ACHN (cell line): ENCODE measurements around the gene NOL4L.

Source experiments
- DNase-seq: peaks from one replicate; pipeline ENCODE4 v3.0.0-alpha.2; 2015
- in situ Hi-C: cut with HindIII; loops from 2 replicates; pipeline ENCODE4 v1.10.0; 2017; ENCODE audit warnings: low sequenced_read_pairs, low pct_ligation_motif_present, low pct_unique_long_range_greater_than_20kb

NOL4L gene

DNA sequence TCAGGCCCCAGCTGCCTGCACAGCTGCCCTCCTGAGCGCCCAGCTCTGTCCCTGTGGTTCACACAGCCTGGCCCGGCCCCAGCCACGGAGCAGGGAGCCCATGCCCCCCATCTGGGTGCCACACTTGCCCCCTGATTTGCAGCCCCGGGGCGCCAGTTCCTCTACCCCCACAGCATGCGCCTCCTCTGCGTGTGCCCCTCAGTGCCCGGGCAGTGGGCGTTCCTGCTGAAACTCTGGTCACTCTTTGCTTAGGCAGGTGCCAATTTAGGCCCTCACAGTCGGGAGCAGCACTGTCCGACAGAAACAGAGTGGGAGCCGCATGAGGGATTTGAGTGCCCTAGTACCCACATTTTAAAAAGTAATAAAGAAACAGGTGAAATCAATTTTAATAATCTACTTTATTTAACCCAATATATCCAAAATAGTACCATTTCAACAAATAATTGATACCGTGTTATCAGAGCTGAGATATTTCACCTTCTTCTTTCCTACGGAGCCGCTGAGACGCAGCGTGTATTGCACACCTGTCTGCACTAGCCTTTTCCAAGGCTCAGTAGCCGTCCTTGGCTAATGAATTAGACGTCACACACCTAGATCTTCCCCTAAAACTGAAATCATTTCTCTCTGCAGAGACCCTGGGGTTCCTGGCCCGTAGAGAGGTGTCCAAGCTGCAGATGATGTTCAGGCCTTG, 120.6 kb downstream of the NOL4L start:
- in situ Hi-C loops, result no loop called here
- no peak for DNase-seq

DNA sequence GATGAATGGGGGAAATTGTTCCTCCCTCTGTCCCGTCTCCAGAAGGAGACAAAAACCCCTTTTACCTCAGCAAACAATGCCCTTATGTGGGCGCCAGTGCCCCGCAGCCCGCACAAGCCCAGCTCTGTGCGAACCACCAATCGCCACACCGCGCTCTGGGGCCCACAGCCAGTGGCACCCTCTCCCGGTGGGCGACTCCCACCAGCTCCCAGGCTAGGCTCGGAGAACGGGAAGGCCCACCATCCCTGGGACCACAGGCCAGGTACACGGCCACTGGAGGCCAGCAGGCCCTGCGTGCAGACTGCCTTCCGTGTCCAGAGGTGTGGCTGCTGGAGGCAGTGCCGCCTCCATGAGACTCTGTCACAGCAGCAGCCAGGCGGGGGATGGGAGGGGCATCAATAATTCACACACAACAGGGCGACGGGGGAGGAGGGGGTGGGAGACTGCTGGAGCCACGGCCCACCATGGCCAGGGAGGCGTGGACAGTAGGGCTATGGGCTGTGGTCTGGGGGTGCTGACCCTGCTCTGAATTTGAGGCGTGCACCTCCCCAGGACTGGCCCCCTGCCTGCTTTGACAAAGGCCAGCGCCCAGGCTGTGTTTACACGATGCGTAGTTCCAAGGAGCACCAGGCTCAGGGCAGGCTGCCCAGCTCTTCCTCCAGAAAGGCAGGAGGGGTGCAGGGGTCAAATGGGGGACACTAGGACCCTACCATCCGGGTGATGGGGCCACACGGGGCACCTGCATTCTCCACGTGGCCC, 121.3 kb downstream of the NOL4L start:
- DNase-seq, result no peak
- in situ Hi-C loops, result no loop called here

DNA sequence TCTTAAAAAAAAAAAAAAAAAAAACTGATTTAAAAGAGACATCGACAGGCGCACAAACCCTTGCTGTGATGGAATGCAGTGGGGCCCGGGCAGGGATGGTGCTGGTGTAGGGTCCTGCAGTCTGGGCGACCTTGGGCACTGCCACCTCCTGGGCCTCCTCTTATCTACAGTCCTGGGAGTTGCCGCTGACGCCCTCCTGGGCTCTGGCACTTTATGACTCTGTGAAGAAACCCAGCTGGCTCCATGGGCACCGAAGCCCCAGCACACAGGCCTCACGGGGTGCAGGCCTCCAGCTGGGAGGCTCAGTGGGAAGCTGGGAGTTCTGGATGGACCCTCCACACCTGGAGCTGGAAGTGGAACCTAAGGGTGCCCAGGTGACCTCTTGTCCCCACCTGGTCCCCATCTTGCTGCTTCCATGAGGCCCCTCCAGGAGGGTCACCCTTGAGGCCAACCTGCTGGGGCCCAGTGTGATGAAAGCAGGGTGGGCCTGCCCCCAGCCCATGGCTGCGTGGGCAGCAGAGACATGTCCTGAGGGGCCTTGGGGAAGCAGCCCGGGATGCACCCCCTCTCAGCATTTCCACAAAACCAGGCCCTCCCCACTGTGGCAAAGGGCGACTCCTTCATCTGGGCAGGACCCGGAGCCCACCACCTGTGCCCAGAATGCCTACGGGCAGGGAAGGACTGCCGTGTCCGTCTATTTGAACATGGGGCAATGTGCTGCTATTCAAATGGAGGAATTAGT, 122.1 kb downstream of the NOL4L start:
- no peak for DNase-seq
- in situ Hi-C loops, result no loop called here

DNA sequence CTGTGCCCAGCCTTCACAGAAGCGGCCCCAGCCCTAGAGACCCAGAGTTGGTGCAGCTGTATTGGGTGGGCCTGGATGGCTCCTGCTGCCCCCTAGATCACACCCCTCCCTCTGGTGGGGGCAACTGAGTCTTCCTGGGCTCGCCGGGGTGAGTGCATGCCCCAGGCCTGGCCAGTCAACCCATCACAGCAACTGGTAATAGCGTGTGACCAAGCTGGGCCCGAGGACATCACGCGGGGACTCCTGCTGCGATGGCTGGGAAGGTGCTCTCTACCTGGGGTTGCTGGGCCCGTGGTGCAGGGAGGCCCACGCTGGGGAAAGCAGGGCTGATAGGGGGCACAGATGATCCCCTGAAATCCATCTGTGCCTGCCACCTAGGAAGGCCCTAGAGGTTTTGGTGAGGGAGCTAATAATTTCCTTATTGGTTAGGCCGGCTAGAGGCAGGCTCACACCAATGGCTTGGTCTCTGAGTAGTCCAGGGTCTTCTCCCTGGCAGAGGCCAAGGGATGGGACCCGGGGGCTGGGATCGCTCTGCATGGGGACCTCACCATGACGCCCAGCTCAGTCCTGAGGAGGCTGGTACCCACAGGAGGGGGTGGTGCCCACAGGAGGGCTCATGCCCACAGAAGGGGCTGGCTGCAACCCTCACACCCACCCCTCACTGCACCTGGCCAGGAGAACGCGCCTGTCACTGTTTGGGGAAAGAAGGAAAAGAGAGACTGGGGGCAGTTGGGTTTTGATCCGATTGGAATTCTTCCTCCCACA, 123.1 kb downstream of the NOL4L start:
- in situ Hi-C loops, result no loop called here
- DNase-seq, result no peak

DNA sequence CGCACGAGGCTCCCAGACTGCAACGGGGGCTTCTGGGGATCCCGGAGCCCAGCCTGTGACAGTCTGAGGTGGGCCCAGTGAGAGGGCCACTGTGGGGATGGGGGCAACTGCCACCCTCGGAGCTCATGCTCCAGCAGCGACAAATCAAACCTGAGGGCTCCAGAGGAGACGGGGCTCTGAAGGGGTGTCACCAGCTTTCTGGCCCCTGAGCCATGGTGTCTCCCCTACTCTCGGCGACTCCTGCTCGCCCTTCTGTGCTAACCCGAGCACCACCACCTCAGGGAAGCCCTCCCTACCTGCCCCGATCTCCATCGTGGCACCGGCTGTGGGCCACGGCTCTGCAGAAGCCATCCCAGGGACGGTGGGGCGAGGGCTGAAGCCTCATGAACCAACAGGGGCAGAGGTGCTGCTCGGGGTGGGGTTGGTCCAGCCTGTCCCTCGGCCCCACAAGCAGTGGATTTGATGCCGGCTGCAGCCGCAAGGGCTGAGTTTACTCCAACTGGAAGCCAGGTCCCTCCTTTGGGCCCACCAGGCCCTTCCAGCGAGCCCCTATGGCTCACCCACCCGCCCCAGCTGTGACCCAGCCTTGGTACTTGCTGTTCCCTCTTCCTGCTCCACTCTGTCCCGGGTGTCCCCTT, 124.3 kb downstream of the NOL4L start:
- DNase-seq, result no peak
- in situ Hi-C loops, result no loop called here

DNA sequence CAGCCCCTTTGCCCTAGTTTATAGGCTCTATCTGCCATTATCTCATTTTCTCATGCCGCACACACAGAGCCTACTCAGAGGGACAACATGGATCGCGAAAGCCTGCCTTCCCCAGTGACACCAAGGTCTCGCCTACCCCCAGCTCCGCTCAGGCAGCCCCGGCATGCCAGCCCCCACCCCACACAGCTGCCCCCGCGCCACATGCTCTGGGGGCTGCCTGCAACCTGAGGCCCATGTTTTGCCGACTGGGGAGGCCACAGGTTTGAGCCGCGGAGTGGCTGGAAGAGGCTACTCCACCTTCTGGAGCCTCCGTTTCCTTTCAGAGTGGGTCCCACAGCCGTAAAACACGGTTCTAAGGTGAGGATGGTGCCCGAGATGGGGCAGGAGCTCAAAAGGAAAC, 124.9 kb downstream of the NOL4L start:
- in situ Hi-C loops, result no loop called here
- no peak for DNase-seq

GRCh38 chr20:32458837-32459220, 126.3 kb downstream of the NOL4L start:
- DNase-seq, result no peak
- in situ Hi-C loops, result no loop called here

DNA sequence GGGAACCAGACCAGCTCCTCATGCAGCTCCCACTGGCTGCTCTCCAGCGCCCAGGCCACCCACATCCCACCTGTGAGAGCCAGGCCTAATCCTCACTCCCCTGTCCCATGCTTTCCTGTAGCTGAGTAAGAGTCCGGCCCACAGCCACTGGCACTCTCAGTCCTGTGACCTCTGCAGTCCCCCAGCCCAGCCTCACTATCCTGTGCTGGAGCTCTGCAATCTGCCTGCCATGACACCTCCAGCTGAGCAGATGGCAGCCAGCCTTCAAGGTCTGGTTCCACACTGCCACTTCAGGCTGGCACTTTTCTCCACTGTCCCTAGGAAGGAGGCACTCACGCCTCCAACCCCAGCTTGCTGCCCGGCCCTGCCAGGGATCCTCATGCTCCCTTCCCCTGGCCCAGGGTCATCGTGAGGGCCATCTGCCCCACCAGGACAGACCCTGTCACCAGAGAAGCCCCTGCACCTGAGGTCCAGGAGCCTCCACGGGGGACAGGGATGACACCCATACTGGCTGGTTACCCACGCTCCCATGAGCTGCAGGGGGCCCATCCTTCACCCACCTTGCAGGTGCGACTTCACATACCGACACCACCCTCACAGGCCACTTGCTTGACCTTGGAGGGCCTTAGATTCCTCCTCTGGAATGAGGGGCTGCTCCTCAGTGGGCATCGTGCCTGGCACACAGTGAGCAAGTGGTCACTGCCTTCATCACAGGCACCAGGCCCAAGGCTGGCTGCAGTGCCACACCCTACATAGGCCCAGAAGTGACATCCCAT, 126.9 kb downstream of the NOL4L start:
- in situ Hi-C loops, result no loop called here

DNA sequence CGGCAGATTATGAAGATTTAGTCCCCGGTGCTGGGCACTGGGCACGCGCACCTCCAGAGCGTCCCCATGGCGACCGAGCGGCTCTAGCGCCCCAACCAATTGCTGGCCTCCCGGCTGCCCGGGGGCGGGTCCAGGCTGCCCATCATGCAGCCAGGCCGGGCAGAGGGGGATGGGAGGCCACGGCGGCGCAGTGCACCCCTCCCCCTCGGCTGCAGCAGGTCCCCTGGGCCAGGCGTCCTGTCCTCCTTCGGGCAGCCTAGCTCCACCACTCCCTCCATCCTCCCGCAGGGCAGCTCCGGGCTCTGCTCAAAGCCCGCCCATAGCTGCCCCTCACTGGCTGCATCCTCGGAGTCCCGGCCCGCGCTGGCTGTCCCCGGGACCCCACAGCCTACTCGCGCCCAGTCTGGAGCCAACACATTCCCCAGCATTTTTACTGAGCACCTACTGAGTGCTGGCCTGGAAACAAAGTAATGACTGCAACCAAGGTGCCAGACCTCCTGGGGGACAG, 127.6 kb downstream of the NOL4L start:
- in situ Hi-C loops, result no loop called here
- peak; percentile 77 for DNase-seq

More for the DNA sequence above, 126.9 kb downstream of the NOL4L start:
- no peak for DNase-seq

DNA sequence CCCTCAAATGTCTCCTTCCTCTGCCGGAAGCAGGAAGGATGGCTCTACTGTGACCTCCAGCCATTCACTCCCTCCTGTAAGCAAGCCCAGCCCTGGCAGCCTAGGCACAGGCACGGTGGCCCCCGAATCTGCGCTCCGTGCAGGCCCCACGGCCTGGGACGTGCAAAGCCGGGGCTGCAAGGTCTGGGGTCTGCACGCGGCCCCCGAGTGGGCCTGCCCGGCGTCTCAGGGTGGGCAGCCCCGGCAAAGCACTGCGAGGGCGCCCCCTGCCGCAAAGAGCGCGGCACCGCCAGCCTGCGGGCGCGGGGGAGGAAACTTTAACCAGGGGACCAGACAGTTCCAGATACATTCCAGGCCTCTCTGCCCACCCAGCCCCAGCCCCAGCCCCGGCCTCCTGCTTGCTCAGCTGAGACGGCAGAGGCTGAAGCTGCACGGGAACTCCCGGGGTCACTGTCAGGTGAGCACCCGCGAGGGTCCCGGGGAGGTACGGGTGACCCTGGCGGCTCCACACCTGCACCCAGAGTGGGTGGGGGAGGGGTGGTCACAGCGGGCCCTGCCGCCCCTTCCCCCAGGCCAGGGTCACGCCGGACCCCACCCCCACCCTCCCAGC, 128.2 kb downstream of the NOL4L start:
- DNase-seq, result peak; percentile 63
- in situ Hi-C loops, result no loop called here

- no peak for DNase-seq
- in situ Hi-C loops, result no loop called here
Observed at GRCh38 chr20:32455901-32456701, 129.0 kb downstream of the NOL4L start.

DNA sequence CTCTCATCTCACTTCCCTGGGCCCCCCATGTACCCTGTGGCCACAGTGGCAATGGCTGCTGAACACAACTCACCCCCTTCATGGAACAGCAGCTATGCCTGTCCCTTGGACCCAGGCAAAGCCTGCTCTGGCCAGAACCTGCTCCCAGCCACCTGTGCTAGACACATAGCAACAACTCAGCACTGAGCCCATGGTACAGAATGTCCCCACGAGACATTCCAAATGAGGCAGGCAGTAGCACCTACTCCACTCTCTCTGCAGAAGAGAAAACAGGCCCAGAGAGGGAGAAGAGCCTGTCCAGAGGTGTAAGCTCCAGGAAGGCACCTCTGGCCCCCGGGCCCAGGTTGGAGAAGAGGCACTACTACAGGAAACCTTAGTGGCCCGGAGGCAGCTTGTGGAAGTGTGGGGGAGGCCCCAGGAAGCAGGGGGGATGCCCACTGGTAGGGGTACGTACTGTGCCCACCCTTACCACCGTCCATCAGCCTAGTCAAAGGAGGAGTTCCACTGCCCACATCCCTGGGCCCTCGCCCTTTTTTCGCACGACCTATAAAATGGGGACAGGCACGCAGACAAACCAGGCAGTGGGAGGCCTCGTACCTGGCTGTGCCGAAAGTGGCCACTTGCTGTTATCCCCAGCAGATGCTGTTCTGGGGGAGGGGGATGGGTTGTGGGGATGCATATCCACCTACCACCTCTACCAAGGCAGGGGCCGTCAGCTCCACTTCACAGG, 129.8 kb downstream of the NOL4L start:
- in situ Hi-C loops, result no loop called here
- no peak for DNase-seq

GRCh38 chr20:32454164-32455145, 130.7 kb downstream of the NOL4L start:
- no peak for DNase-seq
- in situ Hi-C loops, result no loop called here

DNA sequence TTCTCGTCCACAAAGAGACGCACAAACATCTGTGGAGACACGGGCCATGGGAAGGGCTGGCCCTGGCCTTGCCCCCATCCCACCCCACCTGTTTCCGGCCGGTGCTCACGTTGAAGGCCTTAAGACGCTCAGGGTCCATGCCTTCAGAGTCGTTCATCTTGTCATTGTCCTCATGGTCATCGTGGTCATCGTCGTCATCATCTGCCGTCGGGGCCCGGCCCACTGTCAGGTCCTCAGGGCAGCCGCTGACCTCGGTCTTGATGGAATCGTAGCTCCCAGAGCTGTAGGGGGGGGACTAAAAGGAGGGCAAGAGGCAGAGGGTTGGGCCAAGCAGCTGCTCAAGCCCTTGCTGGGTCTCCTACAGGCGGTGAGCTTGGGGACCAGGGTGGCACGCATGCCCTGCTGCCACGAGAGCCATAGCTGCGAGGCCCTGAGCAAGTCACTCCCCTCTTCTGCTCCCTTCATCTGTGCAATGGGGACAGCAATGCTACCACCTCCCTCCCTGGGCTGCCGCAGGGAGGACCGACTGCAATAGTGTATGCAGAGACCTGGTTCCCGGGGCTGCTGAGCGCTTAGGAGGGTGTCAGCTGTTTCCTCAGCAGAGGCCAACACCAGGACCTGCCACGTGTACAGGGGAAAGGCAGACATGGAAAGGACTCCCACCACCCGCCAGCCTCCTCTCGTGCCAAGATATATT, 131.5 kb downstream of the NOL4L start:
- DNase-seq, result no peak
- in situ Hi-C loops, result no loop called here
